Renal cortical epithelial cell (primary cell): ENCODE data around the gene ARHGAP35. TPM values are rescaled to one million over a fixed set of nuclear protein-coding genes. Genes with fewer than 3 reads are reported as not detected.
"Not testable (repeated sequence)": the region's sequence is repeated elsewhere in the genome, so short reads cannot be mapped to it uniquely, and the experiment has no call there.

Experiments
- DNase-seq: peaks from one replicate; pipeline ENCODE4 v3.0.0-alpha.2; 2011; ENCODE audit warnings: low read depth
- total RNA-seq: library from RNA; depleted of rRNA; stranded (reverse); fragments of >200 nt; gene quantifications from 2 replicates; pipeline ENCODE4 v1.2.3, GENCODE V29; 2014

The ARHGAP35 gene
- total RNA-seq, 1 donor from 2014 or later = 104 TPM

GRCh38 chr19:46844067-46844489 is 16.7 kb upstream of the ARHGAP35 start:
- no peak for DNase-seq

- no peak for DNase-seq
Measured at GRCh38 chr19:46845959-46846459, 14.8 kb upstream of the ARHGAP35 start.

- no peak for DNase-seq
Measured at GRCh38 chr19:46847528-46847927, 13.3 kb upstream of the ARHGAP35 start.

GRCh38 chr19:46848389-46848788 is 12.4 kb upstream of the ARHGAP35 start:
- DNase-seq = no peak

GRCh38 chr19:46849610-46850009 is 11.2 kb upstream of the ARHGAP35 start:
- no peak for DNase-seq

- DNase-seq = peak; percentile 99
Measured at GRCh38 chr19:46850228-46851203, 10.3 kb upstream of the ARHGAP35 start, which contains the start of gene AP2S1. Gene AP2S1, minus strand, starts transcription at chr19:46850846. Its CDS starts 80 bp downstream, at chr19:46850766.

GRCh38 chr19:46852830-46853229 is 8.0 kb upstream of the ARHGAP35 start:
- DNase-seq = no peak

- not testable (repeated sequence) for DNase-seq
Measured at GRCh38 chr19:46854698-46855097, 6.1 kb upstream of the ARHGAP35 start.

GRCh38 chr19:46856062-46857022 is 4.5 kb upstream of the ARHGAP35 start:
- peak; percentile 87 for DNase-seq

GRCh38 chr19:46859637-46860124 is 1.1 kb upstream of the ARHGAP35 start:
- DNase-seq = no peak

GRCh38 chr19:46860125-46860845 is 512 bp upstream of the ARHGAP35 start:
- DNase-seq = peak; percentile 92

- no peak for DNase-seq
Measured at GRCh38 chr19:46861691-46862502, 1.1 kb downstream of the ARHGAP35 start.

GRCh38 chr19:46862503-46862834 is 1.7 kb downstream of the ARHGAP35 start:
- no peak for DNase-seq

GRCh38 chr19:46862974-46863632 is 2.3 kb downstream of the ARHGAP35 start:
- no peak for DNase-seq

GRCh38 chr19:46863818-46864629 is 3.2 kb downstream of the ARHGAP35 start:
- peak; percentile 83 for DNase-seq

GRCh38 chr19:46866407-46867136 is 5.8 kb downstream of the ARHGAP35 start:
- DNase-seq = no peak

GRCh38 chr19:46867170-46867569 is 6.4 kb downstream of the ARHGAP35 start:
- no peak for DNase-seq
